AML-193 (cell line): Measurements from ENCODE around the gene TP53BP2.
"Not testable (repeated sequence)": the region's sequence is repeated elsewhere in the genome, so short reads cannot be mapped to it uniquely, and the experiment has no call there.

Source experiments
- DNase-seq, 2 experiments: peaks; one replicate each; lab custom pipeline; 2025; lab: John Stamatoyannopoulos, UW

Gene TP53BP2

GRCh38 chr1:223828162-223828848, 17.4 kb downstream of the TP53BP2 start:
- DNase-seq: no peak

- DNase-seq: peak; percentile 22 to 40
These were observed 18.5 kb downstream of the TP53BP2 start for GRCh38 chr1:223827193-223827663.

GRCh38 chr1:223825767-223826748, 19.7 kb downstream of the TP53BP2 start:
- peak; percentile 99 for DNase-seq

- DNase-seq: no peak
These were observed 21.0 kb downstream of the TP53BP2 start for GRCh38 chr1:223824712-223825111.

GRCh38 chr1:223824287-223824686, 21.5 kb downstream of the TP53BP2 start:
- DNase-seq: no peak

GRCh38 chr1:223820971-223821370, 24.8 kb downstream of the TP53BP2 start:
- DNase-seq: no peak

GRCh38 chr1:223820515-223820858, 25.3 kb downstream of the TP53BP2 start:
- DNase-seq: no peak

- no peak for DNase-seq
These were observed 25.8 kb downstream of the TP53BP2 start for GRCh38 chr1:223819730-223820514.

- DNase-seq: not testable (repeated sequence)
These were observed 28.5 kb downstream of the TP53BP2 start for GRCh38 chr1:223817265-223817664.

- DNase-seq: no peak
These were observed 29.9 kb downstream of the TP53BP2 start for GRCh38 chr1:223815865-223816264.

GRCh38 chr1:223815020-223815853, 30.5 kb downstream of the TP53BP2 start:
- no peak for DNase-seq

- no peak for DNase-seq
These were observed 32.1 kb downstream of the TP53BP2 start for GRCh38 chr1:223813645-223814044.

GRCh38 chr1:223811634-223812101, 34.1 kb downstream of the TP53BP2 start:
- peak; percentile 58 to 63 for DNase-seq

- DNase-seq: no peak
These were observed 35.2 kb downstream of the TP53BP2 start for GRCh38 chr1:223810586-223810985.

GRCh38 chr1:223809905-223810304, 35.8 kb downstream of the TP53BP2 start:
- DNase-seq: not testable (repeated sequence)

- DNase-seq: no peak
These were observed 42.5 kb downstream of the TP53BP2 start for GRCh38 chr1:223803211-223803610.

GRCh38 chr1:223802602-223803001, 43.1 kb downstream of the TP53BP2 start:
- no peak for DNase-seq

GRCh38 chr1:223802032-223802431, 43.7 kb downstream of the TP53BP2 start:
- no peak for DNase-seq

- no peak for DNase-seq
These were observed 49.5 kb downstream of the TP53BP2 start for GRCh38 chr1:223796210-223796609.

GRCh38 chr1:223794136-223794880, 51.4 kb downstream of the TP53BP2 start:
- no peak for DNase-seq
